SKM-1 treated with dmso at 0.1 percent for 144 hours (cell line): ENCODE results near the gene CLBA1.
"Not testable (repeated sequence)": the region's sequence is repeated elsewhere in the genome, so short reads cannot be mapped to it uniquely, and the experiment has no call there.

Experiments used
- DNase-seq: peaks from one replicate; lab custom pipeline; 2025; ENCODE audit not compliant: unreplicated experiment; lab: John Stamatoyannopoulos, UW

Gene CLBA1

GRCh38 chr14:104985675-104986486 lies at the start of gene CLBA1:
Gene CLBA1 (plus strand): TSS chr14:104985788. CDS start chr14:104986432, 644 bp downstream.
- peak; percentile 43 for DNase-seq

GRCh38 chr14:104935955-104936354 lies 49.6 kb upstream of the CLBA1 start:
- DNase-seq = no peak

- no peak for DNase-seq
Measured at GRCh38 chr14:104936361-104937155, 49.0 kb upstream of the CLBA1 start.

- DNase-seq = no peak
Measured at GRCh38 chr14:104937161-104937560, 48.4 kb upstream of the CLBA1 start.

GRCh38 chr14:104937694-104938365 lies 47.8 kb upstream of the CLBA1 start:
- no peak for DNase-seq

- DNase-seq = no peak
Measured at GRCh38 chr14:104938436-104938835, 47.2 kb upstream of the CLBA1 start.

GRCh38 chr14:104938960-104939359 lies 46.6 kb upstream of the CLBA1 start:
- no peak for DNase-seq

GRCh38 chr14:104939666-104940410 lies 45.8 kb upstream of the CLBA1 start:
- DNase-seq = no peak

GRCh38 chr14:104940526-104941150 lies 45.0 kb upstream of the CLBA1 start:
- DNase-seq = no peak

- no peak for DNase-seq
Measured at GRCh38 chr14:104941508-104942365, 43.9 kb upstream of the CLBA1 start.

GRCh38 chr14:104942586-104942985 lies 43.0 kb upstream of the CLBA1 start:
- DNase-seq = no peak

- not testable (repeated sequence) for DNase-seq
Measured at GRCh38 chr14:104943216-104944015, 42.2 kb upstream of the CLBA1 start.

GRCh38 chr14:104944016-104944308 lies 41.6 kb upstream of the CLBA1 start:
- DNase-seq = not testable (repeated sequence)

- not testable (repeated sequence) for DNase-seq
Measured at GRCh38 chr14:104944436-104945205, 41.0 kb upstream of the CLBA1 start.

- DNase-seq = not testable (repeated sequence)
Measured at GRCh38 chr14:104945266-104945665, 40.3 kb upstream of the CLBA1 start.

GRCh38 chr14:104945986-104946965 lies 39.3 kb upstream of the CLBA1 start:
- not testable (repeated sequence) for DNase-seq

GRCh38 chr14:104947201-104947600 lies 38.4 kb upstream of the CLBA1 start:
- not testable (repeated sequence) for DNase-seq
